B cell (primary cell): ENCODE results near the gene TMEM107. TPM values are rescaled to one million over a fixed set of nuclear protein-coding genes. Genes with fewer than 3 reads are reported as not detected.
A peak's percentile ranks its signal among the peaks of the same experiment; 100 is the strongest.

Source experiments
- ATAC-seq: fragments of 200-7000 bp; cut with Tn5 transposase; one replicate; pipeline ENCODE4 v1.10.0; 2021; ENCODE audit warnings: low read depth, mild to moderate bottlenecking, moderate number of reproducible peaks, moderate library complexity
- CTCF ChIA-PET: fragments of 350-600 bp; sonication (Branson Sonifier 250); formaldehyde crosslinking; loops from one replicate; lab custom pipeline; 2021; ENCODE audit warnings: antibody characterized with exemption, inconsistent platforms; lab: Charles Lee
- POLR2A ChIA-PET: fragments of 350-600 bp; sonication (Branson Sonifier 250); formaldehyde crosslinking; loops from one replicate; lab custom pipeline; 2021; ENCODE audit warnings: antibody characterized with exemption; lab: Charles Lee
- DNase-seq: peaks from one replicate; pipeline ENCODE4 v3.0.0; 2013
- H2AFZ ChIP-seq: 2 replicates; pipeline ENCODE4 v1.6.1; 2012; ENCODE audit warnings: mild to moderate bottlenecking, low read depth, low read length; ENCODE audit not compliant: insufficient read depth, poor library complexity, severe bottlenecking
- H3K27ac ChIP-seq, 2 donors: 1 replicate in 1 of 2; 2 replicates in 1 of 2; pipeline ENCODE4 v1.5.1; 2012 to 2013; ENCODE audit warnings: low read length in 2 of 2, mild to moderate bottlenecking in 2 of 2, moderate library complexity in 1 of 2
- H3K27me3 ChIP-seq, 4 experiments: fragments of 200-600 bp in 1 of 4; sonication (generic) in 1 of 4; replicated peaks in 1 of 4; 1 replicate in 2 of 4; 2 replicates in 2 of 4; pipeline versions ENCODE4 v1.6.1 to v1.7.0; 2013 to 2016; ENCODE audit warnings: low read length in 3 of 4, mild to moderate bottlenecking in 2 of 4, mixed read lengths in 1 of 4, moderate library complexity in 1 of 4; ENCODE audit not compliant: insufficient read depth in 4 of 4, control insufficient read depth in 3 of 4; ENCODE audit errors: control extremely low read depth in 1 of 4
- H3K36me3 ChIP-seq, 2 experiments: replicated peaks in 1 of 2; 1 replicate in 1 of 2; 2 replicates in 1 of 2; pipeline versions ENCODE4 v1.6.1 to v1.7.1; 2013; ENCODE audit warnings: low read length in 1 of 2; ENCODE audit not compliant: insufficient read depth in 2 of 2, control insufficient read depth in 1 of 2; ENCODE audit errors: control extremely low read depth in 1 of 2, extremely low read depth in 1 of 2
- H3K4me1 ChIP-seq, 2 donors: fragments of 200-600 bp in 1 of 2; sonication (generic) in 1 of 2; 1 replicate in 1 of 2; 2 replicates in 1 of 2; pipeline versions ENCODE4 v1.5.1 to v1.6.1; 2013 to 2017; ENCODE audit warnings: low read length in 2 of 2; ENCODE audit not compliant: control insufficient read depth in 2 of 2, insufficient read depth in 2 of 2
- H3K4me2 ChIP-seq: replicated peaks from 2 replicates; pipeline ENCODE3; 2012; ENCODE audit warnings: mild to moderate bottlenecking, low read depth, low read length; ENCODE audit not compliant: poor library complexity, severe bottlenecking
- H3K4me3 ChIP-seq, 5 experiments: fragments of 200-600 bp in 1 of 5; sonication (generic) in 1 of 5; 1 replicate in 3 of 5; 2 replicates in 2 of 5; pipeline versions ENCODE4 v1.5.1 to v1.7.0; 2011 to 2016; ENCODE audit warnings: low read length in 4 of 5, mild to moderate bottlenecking in 4 of 5, low read depth in 2 of 5, control low read depth in 1 of 5, moderate library complexity in 1 of 5; ENCODE audit not compliant: insufficient read depth in 1 of 5; ENCODE audit errors: control extremely low read depth in 1 of 5, extremely low read depth in 1 of 5
- H3K79me2 ChIP-seq: fragments of 200-600 bp; sonication (generic); one replicate; pipeline ENCODE4 v1.6.0; 2016; ENCODE audit warnings: low read length; ENCODE audit not compliant: control insufficient read depth, insufficient read depth
- H3K9ac ChIP-seq: fragments of 200-600 bp; sonication (generic); 2 replicates; pipeline ENCODE4 v1.6.1; 2017; ENCODE audit warnings: mild to moderate bottlenecking, low read length, moderate library complexity
- H3K9me3 ChIP-seq, 3 donors: one replicate each; pipeline versions ENCODE4 v1.6.1 to v1.7.1; 2013; ENCODE audit warnings: low read length in 2 of 3; ENCODE audit not compliant: control insufficient read depth in 2 of 3, insufficient read depth in 1 of 3; ENCODE audit errors: control extremely low read depth in 1 of 3
- H4K20me1 ChIP-seq: 2 replicates; pipeline ENCODE4 v1.6.0; 2012; ENCODE audit warnings: mild to moderate bottlenecking, low read length; ENCODE audit not compliant: insufficient read depth, control insufficient read depth, poor library complexity, severe bottlenecking
- H3K27ac Mint-ChIP-seq: one replicate; pipeline ENCODE4 v1.8.0; 2021; ENCODE audit warnings: mixed read lengths
- H3K27me3 Mint-ChIP-seq: one replicate; pipeline ENCODE4 v1.8.0; 2021; ENCODE audit warnings: mixed read lengths
- H3K4me1 Mint-ChIP-seq: one replicate; pipeline ENCODE4 v1.8.0; 2021; ENCODE audit warnings: mixed read lengths
- H3K4me3 Mint-ChIP-seq: one replicate; pipeline ENCODE4 v1.8.0; 2021; ENCODE audit warnings: mixed read lengths
- H3K9me3 Mint-ChIP-seq: one replicate; pipeline ENCODE4 v1.8.0; 2022; ENCODE audit warnings: mixed read lengths; ENCODE audit not compliant: insufficient read depth
- EZH2 ChIP-seq: IDR thresholded peaks from 2 replicates; pipeline ENCODE4 v1.6.1; 2012; ENCODE audit warnings: borderline replicate concordance, low read depth, mild to moderate bottlenecking, moderate library complexity, low read length; ENCODE audit not compliant: insufficient read depth, poor library complexity, severe bottlenecking
- WGBS: methylation state at CpG from one replicate; pipeline ENCODE4 v1.1.5; 2013; ENCODE audit warnings: missing lambda C conversion rate; ENCODE audit not compliant: insufficient coverage; 5-methylcytosine and 5-hydroxymethylcytosine counted together
- intact Hi-C: fragments of 100-400 bp; cut with micrococcal nuclease; formaldehyde crosslinking; loops from one replicate; pipeline ENCODE4 v1.10.0; 2022
- polyA plus RNA-seq: library from polyadenylated mRNA; depleted of rRNA; stranded (reverse); fragments of >200 nt; gene quantifications from 2 replicates; pipeline ENCODE4 v1.2.3, GENCODE V29; 2012
- total RNA-seq, 2 donors: library from RNA; stranded (reverse); fragments of 120-200 nt in 1 of 2; gene quantifications; 1 replicate in 1 of 2; 2 replicates in 1 of 2; pipeline versions ENCODE4 v1.2.3 to v1.2.4, GENCODE V29; 2013 to 2022
- TF ChIP-seq, protein P1 (sequence below): fragments of 200-600 bp; IDR thresholded peaks from one replicate; pipeline ENCODE4 v1.8.0; 2022; ENCODE audit warnings: antibody characterized with exemption, mild to moderate bottlenecking

Gene TMEM107
- total and polyA plus RNA-seq, 2 donors (not counting 1 experiment from before 2014, with no cell fraction given) = 13.3 to 30.3 TPM

- intact Hi-C loops = loop anchor here (1.0 kb wide), 1 partner anchor 10 kb away; no protein-coding TSS in a partner anchor
- Histone ChIP-seq H3K4me2 (peak overlapping the region; percentile 99), H3K79me2 (peaks cover 25% of the 10 kb centered on the region), H3K4me3 (peak overlapping the region; percentile 43 to 98 (median 94)), H4K20me1 (peaks cover 4% of the 10 kb centered on the region), H3K9me3 (no peaks in the 10 kb centered on the region), H3K36me3 (peaks cover 0 to 26% of the 10 kb centered on the region in 2 experiments), H3K9ac (peak overlapping the region; percentile 99), H3K27ac (peak overlapping the region; percentile 94 to 99), H3K4me1 (peaks cover 36 to 58% of the 10 kb centered on the region in 2 donors), H3K27me3 (no peaks in the 10 kb centered on the region), H2AFZ (peak overlapping the region; percentile 96)
- ChIA-PET CTCF (interaction anchor here (1.1 to 7.7 kb wide), 6 partner anchors 9 to 82 kb away, joined by 3 to 86 read pairs (median 4); no protein-coding TSS in a partner anchor), POLR2A (interaction anchor here (0.6 to 3.6 kb wide), 10 partner anchors 10 to 85 kb away, joined by 3 to 18 read pairs (median 5); partner anchors contain the start of genes BORCS6 and CTC1)
- Mint-ChIP-seq H3K27ac (peak overlapping the region; percentile 99), H3K4me3 (peak overlapping the region; percentile 93), H3K4me1 (peaks cover 48% of the 10 kb centered on the region), H3K27me3 (no peaks in the 10 kb centered on the region), H3K9me3 (no peaks in the 10 kb centered on the region)
- ATAC-seq = peak; percentile 22
- DNase-seq = no peak
- TF ChIP-seq EZH2 = no peak
- TF ChIP-seq, protein P1, sequence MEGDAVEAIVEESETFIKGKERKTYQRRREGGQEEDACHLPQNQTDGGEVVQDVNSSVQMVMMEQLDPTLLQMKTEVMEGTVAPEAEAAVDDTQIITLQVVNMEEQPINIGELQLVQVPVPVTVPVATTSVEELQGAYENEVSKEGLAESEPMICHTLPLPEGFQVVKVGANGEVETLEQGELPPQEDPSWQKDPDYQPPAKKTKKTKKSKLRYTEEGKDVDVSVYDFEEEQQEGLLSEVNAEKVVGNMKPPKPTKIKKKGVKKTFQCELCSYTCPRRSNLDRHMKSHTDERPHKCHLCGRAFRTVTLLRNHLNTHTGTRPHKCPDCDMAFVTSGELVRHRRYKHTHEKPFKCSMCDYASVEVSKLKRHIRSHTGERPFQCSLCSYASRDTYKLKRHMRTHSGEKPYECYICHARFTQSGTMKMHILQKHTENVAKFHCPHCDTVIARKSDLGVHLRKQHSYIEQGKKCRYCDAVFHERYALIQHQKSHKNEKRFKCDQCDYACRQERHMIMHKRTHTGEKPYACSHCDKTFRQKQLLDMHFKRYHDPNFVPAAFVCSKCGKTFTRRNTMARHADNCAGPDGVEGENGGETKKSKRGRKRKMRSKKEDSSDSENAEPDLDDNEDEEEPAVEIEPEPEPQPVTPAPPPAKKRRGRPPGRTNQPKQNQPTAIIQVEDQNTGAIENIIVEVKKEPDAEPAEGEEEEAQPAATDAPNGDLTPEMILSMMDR = no peak
- 13% methylated on average over 50 of the region's 55 CpGs for WGBS
These were observed 12.9 kb downstream of the TMEM107 start for GRCh38 chr17:8162997-8163977.
